Endothelial cell of umbilical vein (primary cell): ENCODE results near the gene ACADSB. TPM values are rescaled to one million over a fixed set of nuclear protein-coding genes. Genes with fewer than 3 reads are reported as not detected.

Experiments used
- BruUV-seq: library from RNA; stranded (reverse); fragments of 400-500 nt; replicated peaks from 2 replicates; lab custom pipeline; 2021; lab: Mats Ljungman, UMichigan
- CTCF ChIA-PET: fragments of 300-600, 350-600 bp; sonication (Branson Sonifier 250); formaldehyde crosslinking; loops from one replicate; lab custom pipeline; 2021; ENCODE audit warnings: antibody characterized with exemption, inconsistent platforms; lab: Charles Lee
- POLR2A ChIA-PET: fragments of 300-600, 350-600 bp; sonication (Branson Sonifier 250); formaldehyde crosslinking; loops from one replicate; lab custom pipeline; 2021; ENCODE audit warnings: antibody characterized with exemption, inconsistent platforms; lab: Charles Lee
- DNase-seq: peaks from one replicate; pipeline ENCODE4 v3.0.0-alpha.2; 2011; ENCODE audit warnings: low read depth, low spot score
- FAIRE-seq: peaks from 2 replicates; lab custom pipeline; 2011; peaks lifted over from hg19 to GRCh38; lab: Jason Lieb, UNC
- H2AFZ ChIP-seq: 2 replicates; pipeline ENCODE4 v1.6.0; 2012; ENCODE audit warnings: low read depth, low read length, control low read depth, inconsistent platforms
- H3K27ac ChIP-seq: 2 replicates; pipeline ENCODE4 v1.5.1; 2011; ENCODE audit warnings: low read depth, mild to moderate bottlenecking, control low read depth, low read length, moderate library complexity; ENCODE audit not compliant: insufficient read depth
- H3K27me3 ChIP-seq, 2 experiments: 2 replicates each; pipeline versions ENCODE4 v1.6.0 to v1.6.1; 2011; ENCODE audit warnings: low read length in 2 of 2, mixed read lengths in 1 of 2; ENCODE audit not compliant: control insufficient read depth in 2 of 2, insufficient read depth in 2 of 2
- H3K36me3 ChIP-seq, 2 experiments: 2 replicates in 1 of 2; 3 replicates in 1 of 2; pipeline ENCODE4 v1.5.1; 2011; ENCODE audit warnings: low read length in 2 of 2, mild to moderate bottlenecking in 1 of 2, moderate library complexity in 1 of 2; ENCODE audit not compliant: control insufficient read depth in 2 of 2, insufficient read depth in 2 of 2; ENCODE audit errors: extremely low read depth in 1 of 2
- H3K4me1 ChIP-seq: 3 replicates; pipeline ENCODE4 v1.5.1; 2011; ENCODE audit warnings: mild to moderate bottlenecking, low read length; ENCODE audit not compliant: control insufficient read depth, insufficient read depth; ENCODE audit errors: extremely low read depth
- H3K4me2 ChIP-seq: 2 replicates; pipeline ENCODE4 v1.6.1; 2011; ENCODE audit warnings: low read length, control low read depth, mixed read lengths; ENCODE audit not compliant: insufficient read depth
- H3K4me3 ChIP-seq, 3 experiments: fragments of 200-600 bp in 1 of 3; sonication (generic), shearing (Covaris generic) in 1 of 3; replicated peaks in 1 of 3; 2 replicates each; pipeline ENCODE4 v1.5.1; 2011 to 2016; ENCODE audit warnings: control low read depth in 3 of 3, low read length in 3 of 3, mild to moderate bottlenecking in 2 of 3, inconsistent platforms in 1 of 3, low read depth in 1 of 3, moderate library complexity in 1 of 3; ENCODE audit not compliant: insufficient read depth in 1 of 3
- H3K79me2 ChIP-seq: 2 replicates; pipeline ENCODE4 v1.6.0; 2012; ENCODE audit warnings: low read length, inconsistent platforms; ENCODE audit not compliant: control insufficient read depth, insufficient read depth
- H3K9ac ChIP-seq: replicated peaks from 2 replicates; pipeline ENCODE3; 2011; ENCODE audit warnings: low read length, control low read depth; ENCODE audit not compliant: insufficient read depth; ENCODE audit errors: extremely low read depth
- H3K9me1 ChIP-seq: replicated peaks from 3 replicates; pipeline ENCODE4 v1.6.0; 2011; ENCODE audit warnings: mild to moderate bottlenecking, low read length; ENCODE audit not compliant: control insufficient read depth, insufficient read depth; ENCODE audit errors: extremely low read depth
- H3K9me3 ChIP-seq: replicated peaks from 2 replicates; pipeline ENCODE4 v1.5.1; 2012; ENCODE audit warnings: low read length, inconsistent platforms; ENCODE audit not compliant: control insufficient read depth, insufficient read depth
- H4K20me1 ChIP-seq: replicated peaks from 2 replicates; pipeline ENCODE3; 2011; ENCODE audit warnings: mild to moderate bottlenecking, low read length; ENCODE audit not compliant: control insufficient read depth, insufficient read depth; ENCODE audit errors: extremely low read depth
- EZH2 ChIP-seq: IDR thresholded peaks from 2 replicates; pipeline ENCODE4 v1.6.1; 2012; ENCODE audit warnings: borderline replicate concordance, low read depth, mild to moderate bottlenecking, moderate library complexity, low read length, inconsistent platforms; ENCODE audit not compliant: severe bottlenecking
- GATA2 ChIP-seq: IDR thresholded peaks from 2 replicates; pipeline ENCODE4 v1.7.0; 2011; ENCODE audit warnings: low read depth, mild to moderate bottlenecking, moderate library complexity, mixed read lengths, low read length; ENCODE audit not compliant: insufficient read length, insufficient read depth
- MYC ChIP-seq: IDR thresholded peaks from one replicate; pipeline ENCODE4 v1.6.1; 2011; ENCODE audit warnings: mild to moderate bottlenecking, low read depth, low read length
- POLR2AphosphoS5 ChIP-seq: IDR thresholded peaks from 2 replicates; pipeline ENCODE4 v1.6.1; 2012; ENCODE audit warnings: low read depth, mild to moderate bottlenecking, control low read depth, low read length, moderate library complexity; ENCODE audit not compliant: insufficient read depth
- dilution Hi-C: fragments of 300-500 bp; cut with MboI; formaldehyde crosslinking; loops from one replicate; pipeline ENCODE4 v1.15.0; 2019; ENCODE audit warnings: low sequenced_read_pairs; ENCODE audit not compliant: extremely low pct_ligation_motif_present
- intact Hi-C: fragments of 100-400 bp; cut with micrococcal nuclease; formaldehyde crosslinking; loops from one replicate; pipeline ENCODE4 v1.10.0; 2022
- polyA plus RNA-seq, 4 experiments: library from polyadenylated mRNA; depleted of rRNA in 3 of 4; stranded (reverse) in 3 of 4; unstranded in 1 of 4; fragments of >200 nt; gene quantifications; 2 replicates each; pipeline versions ENCODE4 v1.2.1 to v1.2.3, GENCODE V29; 2011 to 2012; ENCODE audit warnings: missing spikeins in 1 of 4
- total RNA-seq: library from RNA; stranded (reverse); gene quantifications from 2 replicates; pipeline ENCODE4 v1.2.3, GENCODE V29; 2021

The ACADSB gene
- total and polyA plus RNA-seq, 2 donors (not counting 3 experiments of a cell fraction or from before 2014, with no cell fraction given) = 3.1 to 15.2 TPM

GRCh38 chr10:123073187-123073586 is 64.4 kb downstream of the ACADSB start:
- no peaks in the 10 kb centered on the region for H3K79me2 ChIP-seq
- no peak overlapping the region for H2AFZ ChIP-seq
- CTCF ChIA-PET = no interaction called here
- H3K9me1 ChIP-seq = no peaks in the 10 kb centered on the region
- no peaks in the 10 kb centered on the region for H3K36me3 ChIP-seq
- no peaks in the 10 kb centered on the region for H3K9me3 ChIP-seq
- intact Hi-C loops = loop anchor here (1.0 kb wide), 1 partner anchor 34 kb away; no protein-coding TSS in a partner anchor
- dilution Hi-C loops = no loop called here
- H3K27me3 ChIP-seq = no peaks in the 10 kb centered on the region
- no peaks in the 10 kb centered on the region for H3K4me1 ChIP-seq
- no peak for FAIRE-seq
- no TSS peak for BruUV-seq
- no peak for DNase-seq
- no peak overlapping the region for H3K27ac ChIP-seq
- H3K4me3 ChIP-seq = no peak overlapping the region
- H3K9ac ChIP-seq = no peak overlapping the region
- H3K4me2 ChIP-seq = no peak overlapping the region
- POLR2A ChIA-PET = no interaction called here
- TF ChIP-seq POLR2AphosphoS5 (no peak), MYC (no peak)
- H4K20me1 ChIP-seq = no peaks in the 10 kb centered on the region

- Histone ChIP-seq H3K36me3 (no peaks in the 10 kb centered on the region), H3K79me2 (no peaks in the 10 kb centered on the region), H3K27ac (no peak overlapping the region), H3K9me1 (no peaks in the 10 kb centered on the region), H3K4me2 (no peak overlapping the region), H3K27me3 (no peaks in the 10 kb centered on the region), H3K9ac (no peak overlapping the region), H3K9me3 (no peaks in the 10 kb centered on the region), H4K20me1 (no peaks in the 10 kb centered on the region), H3K4me3 (no peak overlapping the region), H2AFZ (no peak overlapping the region), H3K4me1 (no peaks in the 10 kb centered on the region)
- dilution Hi-C loops = no loop called here
- ChIA-PET POLR2A (no interaction called here), CTCF (no interaction called here)
- FAIRE-seq (no peak), DNase-seq (no peak)
- intact Hi-C loops = no loop called here
- no TSS peak for BruUV-seq
- TF ChIP-seq GATA2 (no peak), MYC (no peak), EZH2 (no peak)
Measured at GRCh38 chr10:123074215-123074614, 65.4 kb downstream of the ACADSB start.
